Stimulated activated effector memory CD8-positive, alpha-beta T cell treated with anti-CD3 and anti-CD28 coated beads, Interleukin-12 subunit alpha, Interleukin-12 subunit beta, amount 100 ng/mL, for 72 hours (primary cell): Measurements from ENCODE around the gene LRRK1.

ENCODE experiments used
- ATAC-seq: fragments of 150-1000 bp; cut with Tn5 transposase; 2 replicates; pipeline ENCODE4 v1.10.0; 2021
- DNase-seq, 2 donors: peaks; one replicate each; pipeline ENCODE4 v3.0.0; 2021 to 2022; ENCODE audit warnings: low spot score in 2 of 2
- H3K27ac Mint-ChIP-seq: one replicate; pipeline ENCODE4 v1.8.0; 2022; ENCODE audit warnings: mild to moderate bottlenecking, mixed read lengths
- H3K36me3 Mint-ChIP-seq: one replicate; pipeline ENCODE4 v1.8.0; 2022; ENCODE audit warnings: mild to moderate bottlenecking, mixed read lengths
- H3K4me1 Mint-ChIP-seq: one replicate; pipeline ENCODE4 v1.8.0; 2022; ENCODE audit warnings: mixed read lengths
- H3K4me3 Mint-ChIP-seq: one replicate; pipeline ENCODE4 v1.8.0; 2022; ENCODE audit warnings: mild to moderate bottlenecking, mixed read lengths
- H3K9me3 Mint-ChIP-seq: one replicate; pipeline ENCODE4 v1.8.0; 2022; ENCODE audit warnings: mixed read lengths

The LRRK1 gene

DNA sequence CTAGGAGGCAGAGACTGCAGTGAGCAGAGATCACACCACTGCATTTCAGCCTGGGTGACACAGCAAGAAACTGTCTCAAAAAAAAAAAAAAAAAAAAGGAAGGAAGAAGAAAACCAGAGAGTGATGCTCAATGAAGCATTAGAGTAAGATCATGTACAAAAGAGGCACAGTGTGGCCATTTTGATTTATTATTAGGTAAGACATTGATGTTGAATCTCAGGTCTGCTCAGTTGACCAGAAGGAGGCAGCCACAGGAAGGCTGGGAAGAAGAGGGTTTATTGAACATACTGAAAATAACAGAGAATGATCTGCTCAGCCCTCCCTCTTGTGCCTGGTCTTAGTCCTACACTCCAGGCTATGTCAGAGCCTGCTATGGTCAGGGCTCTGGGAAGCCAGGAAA is 15.6 kb downstream of the LRRK1 start:
- no peaks in the 10 kb centered on the region for H3K36me3 Mint-ChIP-seq
- H3K27ac Mint-ChIP-seq: no peak overlapping the region
- H3K4me1 Mint-ChIP-seq: no peaks in the 10 kb centered on the region
- no peak for DNase-seq
- no peak for ATAC-seq
- H3K4me3 Mint-ChIP-seq: no peak overlapping the region
- no peaks in the 10 kb centered on the region for H3K9me3 Mint-ChIP-seq

DNA sequence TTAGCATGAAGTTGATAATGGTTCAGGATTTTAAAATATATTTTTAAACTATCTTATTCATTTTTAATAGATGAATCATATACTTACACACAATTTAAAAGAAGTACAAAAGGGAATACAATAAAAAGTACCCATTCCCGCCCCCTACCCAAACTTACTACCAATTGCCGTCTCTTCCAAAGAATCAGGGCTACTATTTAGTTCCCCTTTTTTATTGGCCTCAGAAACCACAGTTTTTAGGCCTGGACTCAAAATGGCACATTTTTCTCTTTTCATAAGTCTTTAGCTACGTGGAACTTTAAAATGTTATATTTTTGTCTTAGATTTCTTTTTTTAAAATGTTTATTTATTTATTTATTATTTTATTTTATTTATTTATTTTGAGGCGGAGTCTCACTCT is 18.0 kb downstream of the LRRK1 start:
- no peak for DNase-seq
- H3K36me3 Mint-ChIP-seq: no peaks in the 10 kb centered on the region
- H3K4me3 Mint-ChIP-seq: no peak overlapping the region

DNA sequence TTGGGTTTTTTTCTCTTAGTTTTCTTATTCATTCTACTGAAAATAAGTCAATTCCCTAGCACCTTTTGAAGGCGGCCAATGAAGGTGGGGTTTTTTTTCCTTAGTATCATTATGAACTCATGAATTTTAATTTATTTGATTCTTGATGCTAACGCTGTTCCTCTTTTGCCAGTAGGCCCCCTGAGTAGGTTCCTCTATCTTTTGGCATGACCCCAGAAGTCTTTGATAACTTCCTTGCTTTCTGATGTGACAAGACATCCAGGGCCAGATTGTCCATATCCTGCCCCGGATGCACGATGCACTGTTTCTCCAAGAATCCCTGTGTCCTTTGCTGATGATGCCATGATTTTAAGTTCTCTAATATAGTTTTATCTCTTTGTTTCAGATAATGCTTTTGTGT is 20.6 kb downstream of the LRRK1 start:
- DNase-seq (no peak), ATAC-seq (no peak)
- Mint-ChIP-seq H3K4me1 (no peaks in the 10 kb centered on the region), H3K36me3 (no peaks in the 10 kb centered on the region), H3K4me3 (no peak overlapping the region), H3K27ac (no peak overlapping the region), H3K9me3 (no peaks in the 10 kb centered on the region)

More for the DNA sequence above, 18.0 kb downstream of the LRRK1 start:
- H3K4me1 Mint-ChIP-seq: no peaks in the 10 kb centered on the region
- ATAC-seq: no peak
- no peak overlapping the region for H3K27ac Mint-ChIP-seq
- no peaks in the 10 kb centered on the region for H3K9me3 Mint-ChIP-seq

DNA sequence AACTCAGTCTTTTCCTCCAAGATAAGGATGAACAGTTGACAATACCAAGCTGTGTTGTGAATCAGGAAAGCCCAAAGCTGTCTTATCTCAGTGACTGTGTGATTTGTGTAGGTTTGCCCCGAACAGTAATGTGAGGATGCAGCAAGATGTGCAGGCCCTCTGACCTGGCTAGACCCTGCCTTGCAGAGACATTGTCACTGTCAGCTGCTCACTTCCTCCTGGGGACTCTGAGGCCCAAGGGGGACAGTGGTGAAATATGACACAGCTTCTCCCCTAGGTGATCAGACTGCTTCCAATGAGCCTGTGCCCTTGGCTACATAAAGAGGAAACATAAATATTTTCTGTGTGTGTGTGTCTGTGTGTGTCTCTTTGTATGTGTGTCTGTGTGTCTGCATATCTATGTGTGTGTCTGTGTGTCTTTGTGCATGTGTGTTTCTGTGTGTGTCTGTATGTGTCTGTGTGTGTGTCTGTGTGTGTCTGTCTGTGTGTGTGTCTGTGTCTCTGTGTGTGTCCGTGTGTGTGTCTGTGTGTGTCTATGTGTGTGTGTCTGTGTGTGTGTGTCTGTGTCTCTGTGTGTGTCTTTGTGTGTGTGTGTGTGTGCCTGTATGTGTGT is 21.7 kb downstream of the LRRK1 start:
- no peak for DNase-seq
- no peaks in the 10 kb centered on the region for H3K9me3 Mint-ChIP-seq
- no peaks in the 10 kb centered on the region for H3K4me1 Mint-ChIP-seq
- peak; percentile 51 for ATAC-seq
- H3K4me3 Mint-ChIP-seq: no peak overlapping the region
- H3K27ac Mint-ChIP-seq: no peak overlapping the region
- no peaks in the 10 kb centered on the region for H3K36me3 Mint-ChIP-seq

DNA sequence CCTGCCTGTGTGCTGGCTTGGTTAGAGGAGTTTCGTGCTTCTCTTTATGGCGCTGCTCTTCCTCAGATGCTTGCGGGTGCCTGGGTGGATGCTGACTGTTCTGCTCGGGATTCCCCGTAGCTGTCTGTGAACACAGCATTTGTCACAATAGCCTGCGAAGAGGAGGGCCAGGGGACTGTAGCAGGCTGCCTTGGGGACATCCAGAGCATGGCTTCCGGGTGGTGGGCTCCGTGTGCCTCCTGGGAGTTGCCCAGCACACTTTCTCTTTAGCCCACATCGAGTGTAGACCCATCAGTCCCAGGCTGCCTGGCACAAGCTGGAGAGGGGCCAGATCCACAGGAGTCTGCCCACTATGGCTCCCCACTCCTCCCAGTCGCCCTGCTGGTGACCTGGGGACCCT is 22.4 kb downstream of the LRRK1 start:
- peak; percentile 44 for ATAC-seq
- Mint-ChIP-seq H3K4me3 (no peak overlapping the region), H3K36me3 (no peaks in the 10 kb centered on the region)

DNA sequence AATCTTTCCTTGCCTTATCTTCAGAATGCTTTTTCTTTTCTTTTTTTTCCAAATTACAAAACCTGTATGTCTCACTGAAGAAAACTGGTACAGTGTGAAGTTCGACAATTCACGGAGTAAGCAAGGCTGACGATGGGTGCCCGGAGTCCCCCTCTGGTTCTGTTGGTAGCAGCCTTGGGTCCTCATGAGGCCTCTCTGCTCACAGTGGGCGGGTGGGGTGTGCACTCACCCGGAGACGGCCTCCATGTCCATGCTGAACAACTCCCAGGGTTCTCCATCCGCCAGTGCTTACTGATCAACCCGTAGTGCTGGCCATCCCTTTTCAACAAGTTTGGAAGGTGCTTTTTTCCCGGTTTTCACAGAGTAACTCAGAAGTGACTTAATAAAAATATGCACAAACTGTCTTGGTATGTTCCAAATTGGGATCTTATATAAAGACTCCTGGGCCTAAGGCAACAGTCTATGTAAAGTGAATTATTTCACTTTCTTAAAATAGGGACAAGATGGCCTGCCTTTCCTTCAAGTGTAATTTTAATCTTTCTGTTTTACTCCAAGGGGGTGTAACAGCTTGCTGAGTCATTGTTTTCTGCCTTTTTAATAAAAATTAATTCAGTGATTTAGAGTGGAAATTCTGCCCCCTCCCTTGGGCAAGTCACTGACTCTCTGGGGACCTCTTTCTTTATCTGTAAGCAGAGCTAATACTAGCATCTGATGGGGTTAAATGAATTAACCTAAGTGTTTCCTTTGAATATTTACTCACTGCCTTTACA is 23.7 kb downstream of the LRRK1 start:
- ATAC-seq: no peak
- no peak overlapping the region for H3K27ac Mint-ChIP-seq
- no peak for DNase-seq
- H3K36me3 Mint-ChIP-seq: no peaks in the 10 kb centered on the region
- H3K4me1 Mint-ChIP-seq: no peaks in the 10 kb centered on the region
- H3K9me3 Mint-ChIP-seq: no peaks in the 10 kb centered on the region
- no peak overlapping the region for H3K4me3 Mint-ChIP-seq

More for the DNA sequence above, 22.4 kb downstream of the LRRK1 start:
- H3K9me3 Mint-ChIP-seq: no peaks in the 10 kb centered on the region
- no peaks in the 10 kb centered on the region for H3K4me1 Mint-ChIP-seq
- DNase-seq: no peak
- H3K27ac Mint-ChIP-seq: no peak overlapping the region

DNA sequence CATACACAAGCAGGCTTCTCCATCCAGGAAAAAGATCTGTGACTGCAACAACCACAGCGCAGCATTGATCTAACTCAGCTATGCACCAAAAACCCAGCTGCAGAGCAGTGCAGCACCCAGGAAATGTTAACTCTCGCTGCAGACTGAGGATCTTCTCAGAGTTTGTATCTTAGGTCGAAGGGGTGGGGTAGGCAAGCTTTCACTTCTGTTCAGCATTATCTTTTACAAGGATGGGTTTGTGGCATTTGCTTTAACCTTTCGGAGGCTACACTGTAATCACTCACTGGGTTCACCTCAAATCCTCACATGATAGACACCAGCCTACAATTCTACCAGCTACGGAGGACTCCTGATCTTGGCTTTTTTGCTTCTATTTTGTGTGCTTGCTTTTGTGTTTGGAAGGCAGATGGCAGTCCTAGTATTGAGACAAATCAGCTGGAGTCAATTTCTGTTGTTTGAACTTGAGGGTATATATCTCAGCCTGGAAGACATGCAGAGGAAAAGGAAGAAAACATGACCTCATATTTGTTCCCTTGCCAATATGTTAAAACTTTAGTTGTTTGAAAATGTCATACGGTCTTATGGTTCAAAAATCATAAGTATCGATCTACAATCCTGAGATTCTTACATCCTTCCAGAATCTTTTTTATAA is 25.2 kb downstream of the LRRK1 start:
- Mint-ChIP-seq H3K36me3 (no peaks in the 10 kb centered on the region), H3K27ac (no peak overlapping the region), H3K4me3 (no peak overlapping the region), H3K9me3 (no peaks in the 10 kb centered on the region), H3K4me1 (no peaks in the 10 kb centered on the region)
- ATAC-seq (no peak), DNase-seq (no peak)

DNA sequence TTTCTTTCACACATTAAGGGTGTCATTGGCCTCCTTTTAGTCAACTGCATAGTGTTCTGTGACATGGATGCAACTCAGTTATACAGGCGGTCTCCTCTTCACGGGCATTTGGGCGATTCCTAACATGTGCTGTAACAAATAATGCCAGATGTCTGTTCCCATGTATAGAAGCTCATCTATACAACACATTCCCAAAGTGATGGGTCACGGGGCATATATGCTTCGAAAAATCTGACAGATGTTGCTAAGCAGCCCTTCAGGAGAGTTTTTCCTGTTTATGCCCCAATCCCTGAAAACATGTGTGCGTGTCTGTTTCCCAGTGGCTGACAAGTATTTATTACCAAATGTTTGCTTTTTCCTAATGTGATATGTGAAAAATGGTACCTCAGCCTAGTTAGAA is 25.8 kb downstream of the LRRK1 start:
- no peaks in the 10 kb centered on the region for H3K36me3 Mint-ChIP-seq
- H3K27ac Mint-ChIP-seq: no peak overlapping the region
- no peak overlapping the region for H3K4me3 Mint-ChIP-seq
- DNase-seq (no peak), ATAC-seq (no peak)
- no peaks in the 10 kb centered on the region for H3K4me1 Mint-ChIP-seq
- H3K9me3 Mint-ChIP-seq: no peaks in the 10 kb centered on the region

DNA sequence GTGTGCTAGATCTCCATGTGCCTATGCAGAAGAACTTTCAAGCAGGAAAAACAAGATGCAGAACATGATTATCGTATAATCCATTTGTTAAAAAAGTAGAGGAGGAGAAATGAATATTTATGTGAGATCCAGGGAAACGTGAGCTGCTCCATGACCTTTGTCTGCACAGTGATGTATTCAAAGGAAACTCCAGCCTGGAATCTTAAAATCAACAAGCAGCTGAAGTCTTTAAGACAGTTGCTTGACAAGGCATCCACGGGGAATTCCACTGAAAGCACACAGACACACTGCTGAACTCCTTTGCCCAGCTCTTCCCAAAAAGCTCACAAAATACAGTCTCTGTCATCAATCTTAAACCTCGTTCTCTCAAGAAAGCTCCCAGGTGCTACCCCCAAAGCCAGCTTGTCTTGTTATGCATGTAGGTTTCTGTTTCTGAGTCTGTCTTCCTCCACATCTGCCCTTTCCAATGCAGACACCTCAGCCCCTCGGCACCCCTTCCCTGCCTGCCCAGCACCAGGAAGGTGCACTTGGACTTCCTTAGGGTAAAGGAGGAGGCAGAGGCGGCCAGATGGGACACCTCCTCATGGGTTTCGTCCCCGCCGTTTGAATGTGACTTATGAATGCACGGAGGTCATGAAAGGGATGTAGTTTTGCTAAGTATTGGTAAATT is 28.7 kb downstream of the LRRK1 start:
- no peaks in the 10 kb centered on the region for H3K36me3 Mint-ChIP-seq

DNA sequence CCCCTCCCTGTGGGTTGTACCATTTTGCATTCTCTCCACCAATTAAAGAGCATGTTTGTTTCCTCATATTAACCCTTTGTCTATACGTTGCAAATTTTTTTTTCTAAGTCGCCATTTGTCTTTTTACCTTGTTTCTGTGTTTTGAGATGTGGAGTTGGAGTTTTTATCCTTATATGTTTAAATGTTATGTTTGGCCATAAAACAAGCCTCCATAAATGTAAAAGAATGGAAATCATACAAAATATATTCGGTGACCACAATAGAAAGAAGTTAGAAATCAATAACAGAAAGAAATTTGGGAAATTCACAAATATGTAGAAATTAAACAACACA is 29.2 kb downstream of the LRRK1 start:
- Mint-ChIP-seq H3K4me1 (no peaks in the 10 kb centered on the region), H3K27ac (no peak overlapping the region), H3K36me3 (no peaks in the 10 kb centered on the region), H3K4me3 (no peak overlapping the region), H3K9me3 (no peaks in the 10 kb centered on the region)
- DNase-seq (no peak), ATAC-seq (no peak)

More for the DNA sequence above, 28.7 kb downstream of the LRRK1 start:
- no peak overlapping the region for H3K27ac Mint-ChIP-seq
- ATAC-seq: no peak
- H3K9me3 Mint-ChIP-seq: no peaks in the 10 kb centered on the region
- DNase-seq: no peak
- H3K4me1 Mint-ChIP-seq: no peaks in the 10 kb centered on the region
- no peak overlapping the region for H3K4me3 Mint-ChIP-seq

DNA sequence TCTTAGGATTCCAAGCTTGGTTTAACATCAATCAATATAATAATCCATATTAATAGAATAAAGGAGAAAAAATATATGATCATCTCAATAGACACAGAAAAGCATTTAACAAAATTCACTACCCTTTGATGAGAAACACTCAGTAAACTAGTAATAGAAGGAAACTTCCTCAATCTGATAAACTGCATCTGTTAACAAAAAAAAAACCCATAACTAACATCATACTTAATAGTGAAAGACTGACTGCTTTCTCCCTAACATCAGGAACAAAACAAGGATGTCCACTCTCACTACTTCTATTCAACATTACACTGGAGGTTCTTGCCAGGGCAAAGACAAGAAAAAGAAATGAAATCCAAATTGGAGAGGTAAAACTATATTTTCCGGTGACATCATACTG is 30.5 kb downstream of the LRRK1 start:
- no peak for ATAC-seq
- Mint-ChIP-seq H3K9me3 (no peaks in the 10 kb centered on the region), H3K4me1 (no peaks in the 10 kb centered on the region), H3K27ac (no peak overlapping the region), H3K36me3 (no peaks in the 10 kb centered on the region), H3K4me3 (no peak overlapping the region)
- no peak for DNase-seq

DNA sequence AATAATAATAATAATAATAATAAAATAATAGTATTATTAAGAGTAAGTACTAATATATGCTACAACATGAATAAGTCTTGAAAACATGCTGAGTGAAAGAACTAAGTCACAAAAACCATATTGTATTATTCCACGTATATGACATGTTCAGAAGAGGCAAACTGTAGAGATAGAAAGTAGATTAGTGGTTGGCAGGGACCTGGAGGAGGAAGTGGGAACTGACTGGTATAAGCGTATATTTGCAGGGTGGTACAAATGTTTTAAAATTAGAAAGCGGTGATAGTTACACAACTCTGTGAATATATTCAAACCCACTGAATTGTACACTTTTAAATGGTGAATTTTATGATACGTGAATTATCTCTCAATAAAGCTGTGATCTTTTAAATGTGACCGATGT is 32.8 kb downstream of the LRRK1 start:
- no peaks in the 10 kb centered on the region for H3K36me3 Mint-ChIP-seq
- no peak overlapping the region for H3K27ac Mint-ChIP-seq
- H3K4me3 Mint-ChIP-seq: no peak overlapping the region
- no peak for ATAC-seq
- no peak for DNase-seq
- no peaks in the 10 kb centered on the region for H3K4me1 Mint-ChIP-seq
- H3K9me3 Mint-ChIP-seq: no peaks in the 10 kb centered on the region

DNA sequence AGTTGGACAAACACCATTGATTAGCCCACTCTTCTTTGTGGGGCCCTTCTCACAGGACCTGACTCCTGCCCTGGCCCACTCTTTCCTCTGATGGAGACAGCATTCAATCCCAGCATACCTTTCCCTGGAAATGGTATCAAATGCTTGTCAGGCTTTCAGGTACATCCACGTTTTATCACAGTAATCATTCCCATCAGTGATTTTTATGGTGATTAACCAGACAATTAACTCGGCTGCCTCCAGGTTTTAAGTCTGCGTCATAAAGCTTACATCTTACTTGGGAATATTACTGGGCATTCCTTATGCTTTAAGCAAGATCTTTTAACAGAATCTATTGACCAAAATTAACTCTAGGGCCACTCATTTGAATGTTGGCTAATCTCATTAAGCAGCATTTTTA is 33.4 kb downstream of the LRRK1 start:
- Mint-ChIP-seq H3K4me1 (no peaks in the 10 kb centered on the region), H3K9me3 (no peaks in the 10 kb centered on the region), H3K36me3 (no peaks in the 10 kb centered on the region), H3K27ac (no peak overlapping the region), H3K4me3 (no peak overlapping the region)
- ATAC-seq (no peak), DNase-seq (no peak)

DNA sequence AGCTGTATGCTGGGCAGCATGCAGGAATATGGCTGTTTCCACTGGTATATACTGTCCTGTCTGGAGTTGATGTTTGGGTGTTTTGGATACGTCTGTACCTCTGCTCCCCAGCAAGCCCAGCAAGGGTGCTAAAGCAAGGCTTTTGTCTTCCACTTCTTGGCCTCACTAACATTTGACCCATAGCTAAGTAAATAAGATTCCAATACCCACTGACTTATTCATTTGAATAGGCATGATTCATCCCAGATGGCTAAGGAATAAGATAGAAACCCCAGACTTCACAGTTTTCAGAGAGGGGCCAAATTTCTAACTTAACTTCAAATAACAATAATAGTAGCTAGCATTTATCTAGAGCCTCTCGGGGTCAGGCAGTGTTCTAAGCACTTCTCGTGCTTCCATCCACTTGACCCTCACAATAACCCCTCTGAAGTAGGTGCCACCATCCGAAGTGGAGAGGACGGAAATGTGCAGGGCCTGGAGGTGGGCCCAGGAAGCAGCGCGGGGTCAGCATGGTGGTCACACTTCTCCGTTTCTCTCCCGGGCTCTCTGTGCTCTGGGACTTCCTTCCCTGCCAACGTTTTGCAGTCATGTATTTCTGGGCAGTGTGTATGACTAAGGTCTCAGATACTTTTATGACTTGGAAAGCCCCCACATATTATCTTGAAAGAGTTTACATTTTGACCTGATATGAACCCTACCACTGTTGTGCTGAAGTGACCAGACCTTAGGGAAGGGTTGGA is 39.3 kb downstream of the LRRK1 start:
- no peak overlapping the region for H3K27ac Mint-ChIP-seq
- no peak for DNase-seq
- H3K9me3 Mint-ChIP-seq: no peaks in the 10 kb centered on the region
- no peak for ATAC-seq
- H3K4me3 Mint-ChIP-seq: no peak overlapping the region
- no peaks in the 10 kb centered on the region for H3K4me1 Mint-ChIP-seq
- no peaks in the 10 kb centered on the region for H3K36me3 Mint-ChIP-seq
